NCI-H2171 (cell line): ENCODE results near the gene CEPT1.

ENCODE experiments used
- DNase-seq: peaks from one replicate; lab custom pipeline; 2025; lab: John Stamatoyannopoulos, UW

Gene CEPT1

DNA sequence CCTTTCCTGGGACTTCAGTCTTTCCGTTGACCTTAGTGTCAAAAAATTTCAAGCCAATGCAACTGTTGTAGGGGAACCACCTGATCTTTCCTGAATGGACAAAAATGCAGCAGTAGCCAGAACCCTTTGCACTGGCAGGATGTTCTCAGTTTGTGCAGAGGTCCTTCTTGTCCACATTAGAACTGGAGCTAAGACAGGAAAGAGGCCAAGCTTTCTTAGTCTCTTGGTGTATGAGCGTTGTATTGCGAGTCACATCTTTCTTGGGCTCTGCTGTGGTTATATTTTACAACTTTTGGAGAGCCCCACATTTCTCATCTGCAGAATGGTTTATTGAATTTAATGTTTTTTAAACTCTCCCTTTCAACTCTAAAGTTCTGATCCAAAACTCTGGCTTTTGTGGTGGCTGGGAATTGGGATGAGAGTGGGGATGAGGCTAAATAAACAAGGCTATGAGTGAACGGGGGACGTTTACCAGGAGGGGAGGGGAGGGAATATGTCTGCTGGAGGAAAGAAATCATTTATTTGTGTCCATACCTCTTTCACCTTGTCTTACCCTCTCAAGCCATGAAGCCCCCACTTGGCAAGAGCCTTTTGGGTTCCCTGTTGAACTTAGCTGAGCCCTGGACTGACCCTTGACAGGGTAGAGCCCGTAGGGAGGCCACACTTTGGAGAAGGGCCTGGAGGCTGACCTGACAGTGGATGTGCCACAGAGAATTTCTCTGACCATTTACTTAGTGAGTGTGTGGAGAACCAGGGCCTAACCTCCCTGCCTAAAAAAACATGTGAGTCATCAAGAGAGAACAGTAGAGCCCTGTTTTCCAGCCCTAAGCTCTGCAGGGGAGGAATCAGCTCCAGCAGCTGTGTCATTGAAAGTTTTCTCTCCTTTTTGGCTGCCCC, 88.1 kb downstream of the CEPT1 start:
- DNase-seq = no peak

DNA sequence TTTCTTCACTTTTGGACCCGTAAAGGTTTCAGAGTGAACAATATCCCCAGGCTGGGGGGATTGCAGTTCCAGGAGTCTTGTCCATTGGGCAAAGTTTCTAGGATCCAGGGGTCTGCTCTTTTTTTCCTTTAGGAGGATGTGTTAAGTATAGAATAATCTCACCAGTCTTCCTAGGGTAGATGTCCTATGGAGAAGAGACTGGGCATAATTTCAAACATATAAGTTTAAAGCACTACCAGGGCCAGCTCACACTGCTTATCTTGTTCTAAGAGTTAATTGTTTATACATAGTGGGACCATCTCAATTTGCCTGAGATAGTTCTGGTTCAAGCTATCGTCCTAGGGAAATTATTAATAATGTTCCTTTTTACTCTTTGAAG, 88.7 kb downstream of the CEPT1 start:
- DNase-seq = no peak

DNA sequence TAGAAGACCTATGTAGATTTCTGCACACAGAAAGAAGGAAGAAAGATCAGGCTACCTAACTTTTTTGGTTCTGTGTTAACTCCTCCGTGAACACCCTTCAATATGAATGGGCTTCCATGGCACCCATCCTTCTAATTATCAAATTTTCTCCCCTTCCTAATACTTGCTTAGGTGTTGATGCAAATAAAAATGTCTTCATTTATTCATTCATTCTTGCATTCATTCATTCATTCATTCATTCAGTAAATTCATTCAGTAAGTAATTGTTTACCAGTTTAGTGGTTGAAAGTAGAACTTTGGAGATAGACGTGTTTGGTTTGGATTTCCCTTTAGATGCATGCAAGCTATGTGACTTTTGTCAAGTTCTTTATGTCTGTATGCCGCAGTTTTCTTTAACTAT, 92.1 kb downstream of the CEPT1 start:
- DNase-seq = no peak

DNA sequence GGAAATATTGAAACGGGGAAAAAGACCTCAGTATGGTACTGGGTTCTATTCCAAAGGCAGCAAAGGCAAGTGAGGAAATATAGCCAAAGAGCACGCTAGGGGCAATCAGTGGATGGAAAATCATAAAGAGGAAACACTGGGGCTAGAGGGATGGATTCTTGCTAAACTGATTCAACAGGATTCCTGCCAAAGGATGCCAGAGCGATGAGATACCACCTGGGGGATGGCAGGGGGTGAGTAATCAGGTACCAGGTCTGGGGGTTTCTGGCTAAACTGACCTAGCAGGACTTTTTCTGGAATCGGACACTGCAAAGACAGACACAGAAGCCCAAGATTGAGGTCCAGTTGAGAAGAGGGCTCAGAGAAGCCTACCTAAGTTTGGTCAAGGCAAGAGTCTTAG, 94.2 kb downstream of the CEPT1 start:
- no peak for DNase-seq
